ENCODE measurements around the gene OR6B2.
"Not testable (repeated sequence)": the region's sequence is repeated elsewhere in the genome, so short reads cannot be mapped to it uniquely, and the experiment has no call there.

OR6B2 gene

GRCh38 chr2:240030379-240031094 lies at the start of gene OR6B2:
Gene OR6B2 (minus strand): TSS chr2:240030429. CDS start chr2:240030429, 0 bp downstream.
- no peak for DNase-seq (ENCODE audit: low spot score)

- DNase-seq (ENCODE audit: low spot score) = no peak
Measured at GRCh38 chr2:240078631-240079030, 48.4 kb upstream of the OR6B2 start.

GRCh38 chr2:240077442-240077841 lies 47.2 kb upstream of the OR6B2 start:
- no peak for DNase-seq (ENCODE audit: low spot score)

- DNase-seq (ENCODE audit: low spot score) = no peak
Measured at GRCh38 chr2:240074545-240074944, 44.3 kb upstream of the OR6B2 start.

- no peak for DNase-seq (ENCODE audit: low spot score)
Measured at GRCh38 chr2:240070907-240071306, 40.7 kb upstream of the OR6B2 start.

- DNase-seq (ENCODE audit: low spot score) = no peak
Measured at GRCh38 chr2:240069829-240070228, 39.6 kb upstream of the OR6B2 start.

- DNase-seq (ENCODE audit: low spot score) = no peak
Measured at GRCh38 chr2:240068193-240068592, 38.0 kb upstream of the OR6B2 start.

GRCh38 chr2:240066489-240066888 lies 36.3 kb upstream of the OR6B2 start:
- DNase-seq (ENCODE audit: low spot score) = no peak

- DNase-seq (ENCODE audit: low spot score) = no peak
Measured at GRCh38 chr2:240064898-240065297, 34.7 kb upstream of the OR6B2 start.

- peak; percentile 42 for DNase-seq (ENCODE audit: low spot score)
Measured at GRCh38 chr2:240060977-240061591, 30.9 kb upstream of the OR6B2 start.

GRCh38 chr2:240056678-240057077 lies 26.4 kb upstream of the OR6B2 start:
- DNase-seq (ENCODE audit: low spot score) = no peak

GRCh38 chr2:240055177-240055917 lies 25.1 kb upstream of the OR6B2 start:
- DNase-seq (ENCODE audit: low spot score) = no peak

GRCh38 chr2:240053173-240054155 lies 23.2 kb upstream of the OR6B2 start, which contains the start of gene OR6B3:
Gene OR6B3 (minus strand): TSS chr2:240053521.
- no peak for DNase-seq (ENCODE audit: low spot score)

GRCh38 chr2:240052524-240052923 lies 22.3 kb upstream of the OR6B2 start:
- no peak for DNase-seq (ENCODE audit: low spot score)

GRCh38 chr2:240051697-240052096 lies 21.5 kb upstream of the OR6B2 start:
- DNase-seq (ENCODE audit: low spot score) = no peak

GRCh38 chr2:240050278-240050677 lies 20.0 kb upstream of the OR6B2 start:
- no peak for DNase-seq (ENCODE audit: low spot score)

- no peak for DNase-seq (ENCODE audit: low spot score)
Measured at GRCh38 chr2:240048237-240048636, 18.0 kb upstream of the OR6B2 start.

GRCh38 chr2:240045098-240045497 lies 14.9 kb upstream of the OR6B2 start:
- no peak for DNase-seq (ENCODE audit: low spot score)

GRCh38 chr2:240044096-240044495 lies 13.9 kb upstream of the OR6B2 start:
- DNase-seq (ENCODE audit: low spot score) = not testable (repeated sequence)

- DNase-seq (ENCODE audit: low spot score) = no peak
Measured at GRCh38 chr2:240043279-240043989, 13.2 kb upstream of the OR6B2 start.

GRCh38 chr2:240042740-240043139 lies 12.5 kb upstream of the OR6B2 start:
- DNase-seq (ENCODE audit: low spot score) = no peak

Data from SW480 (cell line).